Left renal pelvis (tissue), 4 donors: ENCODE data around the gene HBA2. TPM values are rescaled to one million over a fixed set of nuclear protein-coding genes. Genes with fewer than 3 reads are reported as not detected.
"Not testable (repeated sequence)": the region's sequence is repeated elsewhere in the genome, so short reads cannot be mapped to it uniquely, and the experiment has no call there.

Experiments used
- DNase-seq, 4 donors: peaks; one replicate each; pipeline ENCODE4 v3.0.0-alpha.2; 2013; ENCODE audit warnings: low read depth in 4 of 4, low spot score in 3 of 4
- polyA plus RNA-seq, 4 donors: library from polyadenylated mRNA; unstranded; fragments of 120-200 nt; gene quantifications; one replicate each; pipeline ENCODE4 v1.2.1, GENCODE V29; 2013; ENCODE audit not compliant: insufficient read length in 4 of 4

Gene HBA2
- polyA plus RNA-seq, 4 donors, result 628 to 18,307 (median 1,105) TPM

- DNase-seq, result no peak
Measured at GRCh38 chr16:189604-190186, 17.0 kb downstream of the HBA2 start.

GRCh38 chr16:191831-192230, 19.2 kb downstream of the HBA2 start:
- no peak for DNase-seq

GRCh38 chr16:192686-193085, 20.0 kb downstream of the HBA2 start:
- DNase-seq, result no peak

DNA sequence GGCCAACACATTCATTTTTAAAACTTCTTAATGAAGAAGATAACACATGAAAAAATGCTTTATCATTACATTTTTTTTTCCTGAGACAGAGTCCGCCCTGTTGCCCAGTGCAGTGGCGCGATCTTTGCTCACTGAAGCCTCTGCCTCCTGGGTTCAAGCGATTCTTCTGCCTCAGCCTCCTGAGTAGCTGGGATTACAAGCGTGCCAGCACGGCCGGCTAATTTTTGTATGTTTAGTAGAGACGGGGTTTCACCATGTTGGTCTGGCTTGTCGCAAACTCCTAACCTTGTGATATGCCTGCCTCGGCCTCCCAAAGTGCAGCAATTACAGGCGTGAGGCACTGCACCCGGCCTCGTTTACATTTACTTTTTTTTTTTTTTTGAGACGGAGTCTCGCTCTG, 20.8 kb downstream of the HBA2 start:
- no peak for DNase-seq

DNA sequence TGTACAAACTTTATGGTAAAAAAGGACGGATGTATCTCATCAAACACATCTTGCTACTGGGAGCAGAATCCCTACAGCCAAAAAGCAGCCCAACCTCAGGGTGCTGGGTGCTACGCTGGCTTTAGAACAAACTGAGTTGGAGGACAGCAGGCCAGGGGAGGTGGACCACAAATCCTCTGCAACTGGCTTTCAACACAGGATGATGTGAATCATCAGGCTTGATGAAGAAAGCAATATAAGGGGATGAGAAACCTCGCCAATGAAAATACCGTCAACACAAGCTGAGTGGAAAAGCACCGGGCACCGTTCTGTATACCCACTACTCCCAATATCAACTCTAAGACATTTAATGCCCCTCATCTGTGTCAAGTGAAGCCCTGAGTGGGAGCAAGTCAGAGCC, 21.8 kb downstream of the HBA2 start:
- DNase-seq, result no peak

DNA sequence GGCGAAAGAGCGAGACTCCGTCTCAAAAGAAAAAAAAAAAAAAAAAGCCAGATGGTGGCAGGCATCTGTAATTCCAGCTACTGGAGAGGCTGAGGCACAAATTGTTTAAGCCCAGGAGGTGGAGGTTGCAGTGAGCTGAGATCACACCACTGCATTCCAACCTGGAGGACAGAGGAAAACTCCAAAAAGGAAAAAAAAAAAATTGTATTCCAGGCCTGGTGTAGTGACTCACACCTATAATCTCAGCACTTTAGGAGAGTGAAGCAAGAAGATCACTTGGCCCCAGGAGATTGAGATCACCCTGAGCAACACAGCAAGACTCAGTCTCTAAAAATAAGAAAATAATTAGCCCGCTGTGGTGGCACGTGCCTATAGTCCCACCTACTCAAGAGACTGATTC, 27.7 kb downstream of the HBA2 start:
- no peak for DNase-seq

- DNase-seq, result no peak
Measured at GRCh38 chr16:203246-203645, 30.6 kb downstream of the HBA2 start.

- not testable (repeated sequence) for DNase-seq
Measured at GRCh38 chr16:204046-204445, 31.4 kb downstream of the HBA2 start.

GRCh38 chr16:209359-209758, 36.7 kb downstream of the HBA2 start:
- DNase-seq, result not testable (repeated sequence)

GRCh38 chr16:211631-212180, 39.0 kb downstream of the HBA2 start:
- not testable (repeated sequence) for DNase-seq

DNA sequence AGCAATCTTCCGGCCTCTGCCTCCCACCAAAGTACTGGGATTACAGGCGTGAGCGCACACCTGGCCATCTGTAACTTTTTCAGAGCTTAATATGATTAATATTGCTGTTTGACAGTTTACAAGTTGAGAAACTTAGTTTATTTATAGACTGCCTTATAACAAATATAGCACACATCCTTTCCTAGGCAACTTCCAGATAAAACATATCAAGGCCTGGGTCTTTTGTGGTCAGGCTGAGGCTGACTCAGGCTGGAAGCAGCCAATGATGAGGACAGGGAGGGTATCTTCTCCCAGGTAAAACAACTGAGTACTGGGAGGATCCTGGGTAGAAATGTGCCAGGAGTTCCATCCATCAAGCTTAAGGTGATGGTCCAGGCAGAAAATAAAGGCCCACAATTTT, 40.3 kb downstream of the HBA2 start:
- DNase-seq, result no peak

GRCh38 chr16:220021-220420, 47.3 kb downstream of the HBA2 start:
- DNase-seq, result no peak

Other genes starting within 250 kb of the HBA2 start
- 10 to 100 TPM; 10.3 to 13.0 (median 12.1) TPM for gene POLR3K, start 119.3 kb upstream of the HBA2 start, polyA plus RNA-seq
- 10 to 100 TPM; 34.3 to 46.9 (median 42.6) TPM for gene SNRNP25, start 119.0 kb upstream of the HBA2 start, polyA plus RNA-seq
- gene RHBDF1, start 100.2 kb upstream of the HBA2 start, polyA plus RNA-seq, result 10 to 100 TPM; 24.9 to 42.0 (median 28.8) TPM
- 10 to 100 TPM; 19.2 to 29.9 (median 20.8) TPM for gene MPG, start 94.7 kb upstream of the HBA2 start, polyA plus RNA-seq
- gene NPRL3, start 34.2 kb upstream of the HBA2 start, polyA plus RNA-seq, result 10 to 100 TPM; 28.3 to 36.3 (median 30.8) TPM
- gene HBZ, start 20.2 kb upstream of the HBA2 start, polyA plus RNA-seq, result 1 to 10 TPM in 3 of 4 donors, under 1 TPM in 1; 0.74 to 9.7 (median 3.0) TPM
- gene HBM, start 6.9 kb upstream of the HBA2 start, polyA plus RNA-seq, result 10 to 100 TPM in 1 of 4 donors, 1 to 10 TPM in 3; 1.5 to 29.2 (median 3.6) TPM
- over 10,000 TPM in 1 of 4 donors, 100 to 1,000 TPM in 3; 453 to 13,427 (median 759) TPM for gene HBA1, start 3.8 kb downstream of the HBA2 start, polyA plus RNA-seq
- gene HBQ1, start 7.6 kb downstream of the HBA2 start, polyA plus RNA-seq, result 1 to 10 TPM in 2 of 4 donors, under 1 TPM in 1, not detected in 1; 0.85 to 4.5 (median 1.1) TPM
- 100 to 1,000 TPM in 3 of 4 donors, 10 to 100 TPM in 1; 96.7 to 167 (median 125) TPM for gene LUC7L, start 56.6 kb downstream of the HBA2 start, polyA plus RNA-seq
- gene FAM234A, start 61.9 kb downstream of the HBA2 start, polyA plus RNA-seq, result 10 to 100 TPM; 42.8 to 87.7 (median 73.3) TPM
- gene RGS11, start 103.1 kb downstream of the HBA2 start, polyA plus RNA-seq, result 1 to 10 TPM in 3 of 4 donors, under 1 TPM in 1; 0.76 to 3.7 (median 2.4) TPM
- 1 to 10 TPM; 1.2 to 4.6 (median 2.8) TPM for gene ARHGDIG, start 107.7 kb downstream of the HBA2 start, polyA plus RNA-seq
- 1 to 10 TPM in 2 of 4 donors, under 1 TPM in 2; 0.32 to 1.8 (median 0.84) TPM for gene PDIA2, start 110.3 kb downstream of the HBA2 start, polyA plus RNA-seq
- 10 to 100 TPM; 14.9 to 22.8 (median 15.8) TPM for gene AXIN1, start 179.8 kb downstream of the HBA2 start, polyA plus RNA-seq
- 10 to 100 TPM; 36.9 to 82.5 (median 65.4) TPM for gene MRPL28, start 197.7 kb downstream of the HBA2 start, polyA plus RNA-seq
- gene PGAP6, start 209.1 kb downstream of the HBA2 start, polyA plus RNA-seq, result 10 to 100 TPM; 21.6 to 64.8 (median 56.5) TPM
- 100 to 1,000 TPM in 3 of 4 donors, 10 to 100 TPM in 1; 97.7 to 141 (median 104) TPM for gene NME4, start 224.3 kb downstream of the HBA2 start, polyA plus RNA-seq
- gene DECR2, start 229.0 kb downstream of the HBA2 start, polyA plus RNA-seq, result 10 to 100 TPM; 17.3 to 31.8 (median 22.7) TPM